ENCODE data around the gene LIPE. TPM values are rescaled to one million over a fixed set of nuclear protein-coding genes. Genes with fewer than 3 reads are reported as not detected.

LIPE gene
- total RNA-seq, 1 experiment from 2014 or later: 91.3 TPM

DNA sequence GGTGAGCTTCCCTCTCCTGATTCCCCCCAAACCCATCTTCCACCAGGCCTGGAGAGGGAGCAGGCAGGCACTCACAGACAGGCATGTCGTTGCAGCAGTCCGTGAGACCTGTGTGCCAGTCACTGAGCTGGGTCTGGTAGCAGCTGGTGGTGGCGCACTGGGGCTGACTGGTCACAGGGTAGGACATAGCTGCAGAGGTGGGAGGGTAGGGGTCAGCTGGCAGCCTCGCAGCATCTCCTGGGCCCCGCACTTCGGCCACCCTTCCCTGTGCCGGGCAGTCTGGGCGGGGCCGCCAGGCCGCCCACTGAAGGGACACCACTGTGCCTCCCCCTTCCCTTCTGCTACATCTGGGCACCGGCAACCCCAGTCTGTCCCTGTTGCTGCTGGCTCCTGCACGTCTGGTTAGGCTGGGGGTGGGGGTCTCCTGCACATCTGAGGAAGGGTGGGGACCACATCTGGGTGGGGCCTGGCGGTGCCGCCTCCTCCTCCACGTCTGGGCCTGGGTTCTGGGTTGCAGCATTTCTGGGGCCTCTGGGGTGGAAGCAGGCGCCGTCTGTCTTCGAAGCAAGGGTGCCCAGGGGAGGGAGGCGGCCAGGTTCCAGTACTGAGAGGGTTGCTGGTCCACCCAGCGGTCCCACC is 38.2 kb downstream of the LIPE start:
- DNase-seq (ENCODE audit: low spot score): no peak

DNA sequence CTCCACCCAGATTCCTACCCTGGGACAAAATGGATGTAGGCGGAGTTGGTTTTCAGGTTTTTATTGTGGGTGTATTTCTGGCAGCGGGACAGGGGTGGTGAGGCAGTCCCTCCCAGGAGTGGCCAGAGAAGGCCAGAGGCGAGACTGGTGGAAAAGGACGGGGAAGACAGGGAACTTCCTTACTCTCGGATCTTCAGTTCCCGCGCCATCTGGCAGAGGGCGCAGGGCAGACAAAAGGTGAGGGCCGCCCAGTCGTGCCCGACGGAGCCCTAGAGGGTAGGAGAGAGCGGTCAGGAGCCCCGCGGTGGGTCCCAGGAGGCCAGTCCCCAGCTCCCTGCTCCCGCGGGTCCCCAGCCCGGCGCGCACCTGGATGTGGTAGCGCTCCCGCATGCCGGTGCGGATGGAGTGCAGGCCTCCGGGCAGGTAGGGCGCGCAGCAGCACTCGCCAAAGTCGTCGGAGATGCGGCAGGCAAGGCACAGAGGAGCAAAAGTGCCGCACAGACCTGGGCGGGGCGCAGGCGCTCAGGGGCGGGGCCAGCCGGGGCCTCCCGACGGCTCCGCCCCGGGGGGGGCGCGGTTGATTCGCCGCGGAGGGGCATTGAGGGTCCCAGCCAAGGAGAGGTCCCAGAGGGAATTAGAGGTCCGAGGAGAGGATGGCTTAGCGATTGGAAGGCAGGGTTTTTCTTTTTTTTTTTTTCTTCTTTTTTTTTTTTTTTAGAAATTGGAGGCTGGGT is 40.0 kb downstream of the LIPE start:
- peak; percentile 96 for DNase-seq (ENCODE audit: low spot score)

DNA sequence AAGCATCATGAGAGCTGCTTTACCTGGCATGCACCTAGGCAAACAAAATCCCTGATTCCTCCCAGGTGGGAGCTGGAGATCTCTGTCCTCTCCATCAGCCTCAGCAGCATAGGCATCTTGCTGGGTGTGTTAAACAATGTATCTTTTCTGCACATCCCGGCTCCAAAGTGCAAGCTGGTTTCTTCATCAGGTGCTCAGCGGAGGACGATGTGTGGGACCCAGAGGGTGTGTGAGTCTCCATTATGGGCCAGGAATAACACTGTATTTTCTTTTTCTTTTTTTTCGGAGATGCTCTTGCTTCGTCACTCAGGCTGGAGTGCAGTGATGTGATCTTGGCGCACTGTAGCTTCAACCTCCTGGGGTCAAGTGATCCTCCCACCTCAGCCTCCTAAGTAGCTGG is 47.0 kb downstream of the LIPE start:
- DNase-seq (ENCODE audit: low spot score): no peak

DNA sequence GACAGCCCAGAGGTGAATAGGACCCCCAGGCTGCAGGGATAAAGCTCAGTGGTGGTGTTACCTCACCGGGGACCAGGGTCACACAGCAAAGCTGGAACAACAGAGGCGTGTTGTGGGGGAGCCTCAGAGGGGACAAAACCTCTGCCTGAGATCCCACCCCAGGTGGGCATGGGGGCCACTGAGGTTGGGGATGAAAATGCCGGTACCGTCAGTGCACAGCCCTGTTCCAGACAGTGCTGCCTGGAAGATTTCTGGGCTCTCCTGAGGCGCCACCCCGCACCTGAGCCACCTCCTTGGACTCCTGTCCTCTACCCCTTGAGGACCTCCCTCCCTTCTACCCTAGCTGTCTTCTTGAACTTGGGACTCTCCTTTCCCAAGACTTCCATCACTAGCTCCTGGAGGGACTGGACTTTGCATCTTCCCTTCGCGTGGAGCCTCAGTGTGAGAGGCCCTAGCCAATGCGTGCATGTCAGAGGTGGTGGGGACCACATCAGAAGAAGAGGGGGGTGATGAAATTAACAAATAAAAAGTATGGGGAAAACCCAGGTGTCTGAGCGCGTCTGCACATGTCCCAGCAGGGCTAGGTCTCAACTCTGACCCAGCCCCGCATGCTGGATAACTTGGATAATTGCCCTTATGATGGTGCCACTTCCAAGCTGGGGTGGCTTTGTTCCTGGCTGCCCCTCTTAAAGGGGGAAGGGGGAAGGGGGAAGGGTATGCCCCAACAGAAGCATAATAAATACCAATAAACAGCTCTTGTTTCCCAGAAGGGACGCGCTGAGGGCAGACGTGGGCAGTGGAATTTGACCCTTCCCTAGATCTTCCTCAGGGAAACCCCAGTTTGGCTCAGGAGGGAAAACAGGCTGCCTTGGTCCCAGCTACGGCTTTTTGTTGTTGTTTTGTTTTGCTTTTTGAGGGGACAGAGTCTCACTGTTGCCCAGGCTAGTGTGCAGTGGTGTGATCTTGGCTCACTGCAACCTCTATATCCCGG is 48.7 kb downstream of the LIPE start:
- no peak for DNase-seq (ENCODE audit: low spot score)

DNA sequence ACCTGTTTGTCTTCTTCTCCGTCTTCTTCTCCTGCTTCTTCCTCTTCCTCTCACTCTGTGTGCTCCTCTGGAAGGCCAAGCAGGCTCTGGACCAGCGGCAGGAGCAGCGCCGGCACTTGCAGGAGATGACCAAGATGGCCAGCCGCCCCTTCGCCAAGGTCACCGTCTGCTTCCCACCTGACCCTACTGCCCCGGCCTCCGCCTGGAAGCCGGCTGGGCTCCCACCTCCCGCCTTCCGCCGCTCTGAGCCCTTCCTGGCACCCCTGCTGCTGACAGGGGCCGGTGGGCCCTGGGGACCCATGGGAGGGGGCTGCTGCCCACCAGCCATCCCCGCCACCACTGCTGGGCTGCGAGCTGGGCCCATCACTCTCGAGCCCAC is 51.0 kb downstream of the LIPE start:
- DNase-seq (ENCODE audit: low spot score): no peak

DNA sequence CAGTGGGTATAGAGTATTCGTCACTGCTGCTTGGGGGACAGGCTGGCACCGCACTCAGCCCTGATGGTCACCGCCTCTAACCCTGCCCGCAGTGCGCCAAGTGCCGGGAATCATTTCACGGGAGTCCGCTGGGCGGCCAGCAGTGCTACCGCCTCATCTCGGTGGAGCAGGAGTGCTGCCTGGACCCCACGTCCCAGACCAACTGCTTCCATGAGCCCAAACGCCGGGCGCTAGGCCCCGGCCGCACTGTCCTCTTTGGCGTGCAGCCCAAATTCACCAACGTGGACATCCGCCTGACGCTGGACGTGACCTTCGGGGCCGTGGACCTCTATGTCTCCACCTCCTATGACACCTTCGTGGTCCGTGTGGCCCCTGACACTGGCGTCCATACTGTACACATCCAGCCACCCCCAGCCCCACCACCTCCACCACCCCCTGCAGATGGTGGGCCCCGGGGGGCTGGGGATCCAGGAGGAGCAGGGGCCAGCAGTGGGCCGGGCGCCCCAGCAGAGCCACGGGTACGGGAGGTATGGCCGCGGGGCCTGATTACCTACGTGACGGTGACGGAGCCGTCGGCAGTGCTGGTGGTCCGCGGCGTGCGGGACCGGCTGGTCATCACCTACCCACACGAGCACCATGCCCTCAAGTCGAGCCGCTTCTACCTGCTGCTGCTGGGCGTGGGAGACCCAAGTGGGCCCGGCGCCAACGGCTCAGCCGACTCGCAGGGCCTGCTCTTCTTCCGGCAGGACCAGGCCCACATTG is 51.6 kb downstream of the LIPE start:
- no peak for DNase-seq (ENCODE audit: low spot score)

DNA sequence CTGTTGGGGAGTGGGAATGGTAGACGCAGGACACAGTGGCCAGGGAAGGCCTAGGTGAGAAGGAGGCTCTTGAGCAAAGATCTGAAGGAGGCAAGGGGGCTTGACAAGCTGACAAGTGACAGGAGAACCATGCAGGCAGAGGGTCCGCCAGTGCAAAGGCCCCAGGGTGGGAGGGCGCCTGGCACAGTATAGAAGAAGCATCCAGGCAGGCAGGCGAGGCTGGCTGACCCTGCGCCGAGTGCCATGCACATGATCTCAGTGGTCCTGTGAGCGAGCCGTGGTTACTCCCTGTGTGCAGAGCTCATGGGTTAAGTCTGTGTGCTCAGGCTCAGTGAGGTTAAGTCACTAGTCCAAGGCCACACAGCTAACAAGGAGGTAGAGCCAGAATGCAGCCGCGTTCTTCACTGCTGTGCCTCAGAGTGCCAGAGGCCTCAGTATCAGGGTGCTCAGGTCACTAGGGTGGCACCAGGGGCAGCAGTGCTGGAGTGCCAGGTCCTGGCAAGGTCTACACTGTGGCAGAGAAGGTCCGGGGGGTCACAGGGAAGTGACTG is 52.3 kb downstream of the LIPE start:
- DNase-seq (ENCODE audit: low spot score): no peak

DNA sequence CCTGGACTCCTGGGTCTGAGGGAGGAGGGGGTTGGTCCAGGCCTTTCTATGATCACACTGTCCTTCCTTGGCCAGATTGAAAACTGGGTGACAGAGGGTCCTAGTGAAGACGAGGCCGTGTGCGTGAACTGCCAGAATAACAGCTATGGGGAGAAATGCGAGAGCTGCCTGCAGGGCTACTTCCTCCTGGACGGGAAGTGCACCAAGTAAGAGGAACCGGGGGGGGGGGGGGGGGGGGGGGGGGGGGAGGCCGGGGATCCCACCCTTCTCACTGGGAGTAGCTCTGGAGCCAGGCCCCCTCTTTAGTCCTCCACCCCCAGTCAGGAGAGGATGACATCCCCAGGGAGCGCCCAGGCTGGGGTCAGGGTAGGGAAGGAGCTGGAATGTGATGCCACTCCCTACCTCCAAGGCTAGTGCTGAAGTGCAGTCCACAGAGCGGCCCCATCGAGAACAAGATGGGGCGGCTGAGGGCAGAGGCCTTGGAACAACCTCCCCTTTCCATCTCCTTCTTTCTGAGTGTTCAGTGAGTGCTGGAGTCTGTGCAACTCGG is 56.5 kb downstream of the LIPE start:
- no peak for DNase-seq (ENCODE audit: low spot score)

DNA sequence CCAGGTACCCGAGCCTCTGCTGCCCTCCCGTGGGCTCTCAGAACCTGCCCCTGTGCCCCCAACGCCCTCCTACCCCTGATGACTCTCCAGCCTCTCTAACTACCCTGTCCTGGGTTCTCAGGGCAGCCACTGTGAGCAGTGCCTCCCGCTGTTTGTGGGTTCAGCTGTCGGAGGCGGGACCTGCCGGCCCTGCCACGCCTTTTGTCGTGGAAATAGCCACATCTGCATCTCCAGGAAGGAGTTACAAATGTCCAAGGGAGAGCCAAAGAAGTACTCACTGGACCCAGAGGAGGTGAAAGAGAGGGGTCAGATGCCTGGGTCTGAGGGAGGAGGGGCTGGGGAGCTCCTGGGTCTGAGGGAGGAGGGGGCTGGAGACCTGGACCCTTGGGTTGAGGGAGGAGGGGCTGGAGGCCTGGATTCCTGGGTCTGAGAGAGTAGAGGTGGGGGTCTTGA is 57.1 kb downstream of the LIPE start:
- no peak for DNase-seq (ENCODE audit: low spot score)

DNA sequence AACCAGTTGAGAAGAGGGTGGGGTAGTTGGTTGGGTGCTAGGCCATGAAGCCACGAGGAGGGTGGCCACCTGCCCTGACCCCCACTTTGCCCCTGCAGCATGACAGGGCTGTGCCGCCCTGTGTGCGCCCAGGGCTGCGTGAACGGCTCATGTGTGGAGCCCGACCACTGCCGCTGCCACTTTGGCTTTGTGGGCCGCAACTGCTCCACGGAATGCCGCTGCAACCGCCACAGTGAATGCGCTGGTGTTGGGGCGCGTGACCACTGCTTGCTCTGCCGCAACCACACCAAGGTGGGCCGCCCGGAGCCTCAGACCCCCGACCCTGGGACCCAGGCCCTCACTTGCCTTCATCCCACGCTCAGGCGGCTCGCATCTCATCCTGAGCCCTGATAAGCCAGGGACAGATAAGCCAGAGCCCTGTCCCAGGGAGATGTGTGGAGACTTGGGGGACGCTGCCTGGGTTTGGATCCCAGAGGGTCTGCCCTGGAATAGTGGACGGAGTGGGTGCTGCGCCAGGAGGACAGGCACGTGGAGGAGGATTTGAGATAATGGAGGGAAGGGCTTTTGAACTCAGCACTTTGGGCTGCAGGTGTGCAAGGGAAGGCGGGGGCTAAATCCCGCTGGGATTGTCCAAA is 57.6 kb downstream of the LIPE start:
- DNase-seq (ENCODE audit: low spot score): no peak

DNA sequence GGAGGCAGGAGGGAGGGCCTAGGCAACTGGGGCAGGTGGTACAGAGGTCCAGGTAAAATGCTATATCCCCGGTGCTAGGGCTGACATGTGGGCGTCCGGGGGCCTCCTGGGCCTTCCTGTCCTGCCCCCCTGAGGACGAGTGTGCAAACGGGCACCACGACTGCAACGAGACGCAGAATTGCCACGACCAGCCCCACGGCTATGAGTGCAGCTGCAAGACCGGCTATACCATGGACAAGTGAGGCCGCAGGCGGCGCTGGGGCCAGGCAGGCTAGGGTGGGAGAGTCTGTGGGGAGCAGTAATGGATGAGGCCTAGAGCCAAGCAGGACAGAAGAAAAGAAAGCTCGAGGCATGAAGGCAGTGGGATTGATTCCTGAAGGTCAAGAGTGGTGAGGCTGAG is 58.4 kb downstream of the LIPE start:
- DNase-seq (ENCODE audit: low spot score): no peak

DNA sequence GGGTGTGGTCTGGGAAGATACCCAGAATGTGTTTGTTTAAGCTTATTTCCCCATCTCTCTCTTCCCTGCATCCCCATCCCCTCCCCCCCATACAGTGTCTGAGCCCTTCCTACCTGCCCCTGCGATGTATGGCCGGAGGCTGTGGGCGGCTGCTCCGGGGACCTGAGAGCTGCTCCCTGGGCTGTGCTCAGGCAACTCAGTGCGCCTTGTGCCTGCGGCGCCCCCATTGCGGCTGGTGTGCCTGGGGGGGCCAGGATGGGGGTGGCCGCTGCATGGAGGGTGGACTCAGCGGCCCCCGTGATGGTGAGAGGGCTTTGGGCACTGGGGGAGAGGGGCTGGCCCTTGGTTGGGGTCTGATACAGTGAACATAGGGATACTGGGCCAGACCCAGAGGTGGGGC is 58.8 kb downstream of the LIPE start:
- no peak for DNase-seq (ENCODE audit: low spot score)

DNA sequence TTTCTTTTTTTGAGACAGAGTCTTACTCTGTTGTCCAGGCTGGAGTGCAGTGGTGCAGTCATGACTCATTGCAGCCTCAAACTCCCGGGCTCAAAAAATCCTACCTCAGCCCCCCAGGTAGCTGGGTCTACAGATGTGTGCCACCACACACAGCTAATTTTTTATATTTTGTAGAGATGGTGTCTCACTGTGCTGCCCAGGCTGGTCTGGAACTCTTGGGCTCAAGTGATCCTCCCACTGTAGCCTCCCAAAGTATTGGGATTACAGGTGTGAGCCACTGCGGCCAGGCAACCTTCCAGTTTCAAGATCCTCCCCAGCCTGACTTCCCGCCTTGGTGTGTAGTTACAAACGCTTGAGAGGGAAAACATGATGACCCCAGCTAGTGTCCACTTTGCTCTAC is 59.3 kb downstream of the LIPE start:
- no peak for DNase-seq (ENCODE audit: low spot score)

DNA sequence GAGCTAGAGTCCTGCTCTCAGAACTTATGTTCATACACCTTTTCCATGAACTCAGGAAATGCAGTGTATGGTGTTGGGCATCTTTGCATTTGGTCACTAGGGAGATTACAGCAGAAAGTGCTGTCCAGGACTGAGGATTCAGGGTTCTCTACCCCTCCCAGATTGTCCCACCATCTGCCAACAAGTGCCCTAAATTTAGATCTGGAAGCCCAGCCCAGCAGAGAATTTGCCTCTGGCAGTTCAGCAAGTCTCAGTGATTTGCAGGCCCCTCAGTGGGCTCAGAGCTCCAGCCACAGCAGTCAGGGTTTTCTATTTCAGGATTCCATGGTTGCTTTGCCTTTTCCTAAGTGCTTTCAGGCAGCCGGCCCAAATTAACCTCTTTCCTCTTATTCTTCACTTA is 60.5 kb downstream of the LIPE start:
- no peak for DNase-seq (ENCODE audit: low spot score)

DNA sequence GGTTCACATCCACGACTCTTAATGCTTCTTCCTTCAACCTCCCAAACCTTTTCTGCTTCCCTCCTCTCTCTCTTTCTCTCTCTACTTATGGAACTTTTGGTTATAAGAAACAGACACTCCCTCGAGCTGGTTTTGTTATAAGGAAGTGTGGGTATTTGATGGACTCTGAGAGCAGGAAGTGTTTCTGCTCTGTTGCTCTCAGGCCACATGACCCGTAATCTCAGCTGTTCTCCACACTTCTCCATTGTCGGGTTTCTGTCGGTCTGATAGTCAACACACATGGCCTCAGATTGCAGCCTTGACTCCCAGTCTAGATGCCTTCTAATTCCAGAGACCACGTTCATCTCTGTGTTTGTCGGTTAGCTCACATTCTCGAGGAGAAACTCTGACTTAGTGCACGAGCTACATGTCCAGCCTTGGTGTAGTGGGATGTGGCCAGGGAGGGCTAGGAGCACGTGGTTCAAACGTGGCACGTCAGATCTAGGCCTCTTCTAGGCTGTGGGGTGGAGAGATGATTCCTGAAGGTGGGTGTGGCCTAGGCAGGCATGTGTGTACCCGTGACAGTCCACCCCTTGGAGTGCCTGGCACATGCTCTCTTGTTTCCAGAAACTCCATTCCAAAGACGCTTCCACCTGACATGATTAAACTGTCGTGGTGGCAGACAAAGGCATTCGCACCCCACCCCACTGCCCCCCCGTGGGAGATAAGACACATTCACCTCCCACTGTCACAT is 63.4 kb downstream of the LIPE start:
- no peak for DNase-seq (ENCODE audit: low spot score)

DNA sequence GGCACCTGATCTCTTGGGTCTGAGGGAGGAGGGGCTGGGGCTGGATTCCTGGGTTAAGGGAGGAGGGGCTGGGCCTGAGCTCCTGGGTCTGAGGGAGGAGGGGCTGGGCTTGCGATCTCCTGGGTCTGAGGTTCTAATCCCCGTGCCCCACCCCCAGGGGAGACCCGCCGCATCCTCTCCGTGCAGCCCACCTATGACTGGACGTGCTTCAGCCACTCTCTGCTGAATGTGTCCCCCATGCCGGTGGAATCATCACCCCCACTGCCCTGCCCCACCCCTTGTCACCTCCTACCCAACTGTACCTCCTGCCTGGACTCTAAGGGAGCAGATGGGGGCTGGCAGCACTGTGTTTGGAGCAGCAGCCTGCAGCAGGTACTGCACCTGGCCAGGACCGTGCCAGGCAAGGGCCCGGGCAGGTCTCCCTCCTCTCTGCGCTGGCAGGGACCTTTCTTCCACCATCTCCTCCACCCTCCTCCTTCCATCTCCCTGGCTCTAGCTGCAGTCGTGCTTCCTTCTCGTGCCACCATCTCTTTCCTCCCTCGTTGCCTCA is 64.2 kb downstream of the LIPE start:
- DNase-seq (ENCODE audit: low spot score): no peak

DNA sequence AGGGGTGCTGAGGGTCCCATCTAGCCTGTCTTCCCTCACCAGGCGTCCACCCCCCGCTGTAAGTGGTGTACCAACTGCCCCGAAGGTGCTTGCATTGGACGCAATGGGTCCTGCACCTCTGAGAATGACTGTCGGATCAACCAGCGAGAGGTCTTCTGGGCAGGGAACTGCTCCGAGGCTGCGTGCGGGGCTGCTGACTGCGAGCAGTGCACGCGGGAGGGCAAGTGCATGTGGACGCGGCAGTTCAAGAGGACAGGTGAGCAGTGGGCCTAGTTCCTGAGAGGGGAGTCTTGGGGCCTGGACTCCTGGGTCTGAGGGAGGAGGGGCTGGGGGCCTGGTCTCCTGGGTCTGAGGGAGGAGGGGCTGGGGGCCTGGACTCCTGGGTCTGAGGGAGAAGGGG is 64.8 kb downstream of the LIPE start:
- DNase-seq (ENCODE audit: low spot score): no peak

DNA sequence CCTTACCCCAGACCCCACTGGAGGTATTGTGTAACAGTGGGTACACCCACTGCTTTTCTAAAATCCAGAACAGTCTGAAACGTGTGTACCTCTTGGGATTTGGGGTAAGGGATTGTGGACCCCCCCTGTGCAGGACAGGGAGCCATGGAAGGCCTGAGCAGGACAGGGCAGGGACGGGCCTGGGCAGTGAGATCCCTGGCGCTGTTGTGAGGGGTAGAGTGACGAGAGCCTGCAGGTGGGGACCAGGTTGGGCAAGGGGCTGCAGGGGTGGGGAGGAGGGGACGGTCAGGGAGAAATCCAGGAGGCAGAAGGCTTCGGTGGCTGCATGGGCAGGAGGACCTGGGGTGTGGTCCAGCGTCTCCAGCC is 65.7 kb downstream of the LIPE start:
- no peak for DNase-seq (ENCODE audit: low spot score)

DNA sequence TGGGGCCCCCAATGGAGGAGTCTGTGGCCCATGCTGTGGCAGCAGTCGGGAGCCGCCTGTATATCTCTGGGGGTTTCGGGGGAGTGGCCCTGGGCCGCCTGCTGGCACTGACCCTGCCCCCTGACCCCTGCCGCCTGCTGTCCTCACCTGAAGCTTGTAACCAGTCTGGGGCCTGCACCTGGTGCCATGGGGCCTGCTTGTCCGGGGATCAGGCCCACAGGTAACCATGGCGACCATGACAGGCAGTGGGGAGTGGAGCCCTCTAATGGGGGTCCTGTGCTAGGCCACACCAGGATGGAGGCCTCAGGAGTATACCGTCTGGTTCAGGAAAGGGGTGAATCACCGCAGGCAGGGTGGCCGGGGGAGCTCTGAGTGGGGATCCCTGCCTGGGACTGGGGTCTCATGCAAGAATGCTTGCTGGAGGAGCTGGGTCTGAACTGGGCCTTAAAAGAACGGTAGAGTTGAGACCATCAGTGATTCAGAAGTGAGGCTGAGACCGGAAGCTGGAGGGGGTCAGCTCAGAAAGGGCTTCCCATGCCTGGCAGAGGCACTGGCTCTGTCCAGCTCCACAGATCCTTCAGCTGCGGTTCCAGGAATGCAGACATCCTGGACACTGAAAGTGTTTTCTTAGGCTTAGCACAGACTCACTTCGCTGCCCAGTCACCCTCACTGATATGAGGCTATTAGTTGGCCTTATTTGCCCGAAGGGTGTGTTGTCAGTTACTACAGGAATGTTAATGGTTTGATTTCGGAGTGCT is 66.2 kb downstream of the LIPE start:
- no peak for DNase-seq (ENCODE audit: low spot score)

All from HT-29 (cell line).